ENCODE measurements around the gene DNAJC21. TPM values are rescaled to one million over a fixed set of nuclear protein-coding genes. Genes with fewer than 3 reads are reported as not detected.
A peak's percentile ranks its signal among the peaks of the same experiment; 100 is the strongest.

Gene DNAJC21
- total and polyA plus RNA-seq, 10 of the 15 experiments (the other 5 are each of a cell fraction or from before 2014, with no cell fraction given): 9.2 to 53.5 (median 23.7) TPM

- POLR2A ChIA-PET: interaction anchor here (1.3 to 1.4 kb wide), 2 partner anchors 24 to 49 kb away, joined by 4 read pairs; partner anchors contain the start of gene DNAJC21
- ATAC-seq: peak; percentile 89
- CTCF ChIA-PET: interaction anchor here (1.3 to 3.6 kb wide), 3 partner anchors 20 to 24 kb away, joined by 3 to 22 read pairs (median 7); no protein-coding TSS in a partner anchor
- Histone ChIP-seq H3K4me1 (ENCODE audit: control insufficient read depth, insufficient read depth, low read length) (no peaks in the 10 kb centered on the region), H3K36me3 (ENCODE audit: control insufficient read depth in 2 of 2, insufficient read depth in 2 of 2, low read length in 1 of 2) (no peaks in the 10 kb centered on the region), H3K9ac (ENCODE audit: control insufficient read depth, insufficient read depth, low read length) (no peak overlapping the region), H3K9me3 (replicated peaks; ENCODE audit: control insufficient read depth, insufficient read depth, low read length) (no peaks in the 10 kb centered on the region), H3K4me3 (no peak overlapping the region), H3K79me2 (ENCODE audit: control insufficient read depth, insufficient read depth, low read length) (no peaks in the 10 kb centered on the region), H3K4me2 (ENCODE audit: control insufficient read depth, insufficient read depth) (no peak overlapping the region), H2AFZ (ENCODE audit: control insufficient read depth, low read depth, low read length) (no peak overlapping the region), H3K27me3 (replicated peaks in 1 of 2; ENCODE audit: control insufficient read depth in 2 of 2, insufficient read depth in 2 of 2, low read length in 1 of 2) (no peaks in the 10 kb centered on the region), H4K20me1 (ENCODE audit: control insufficient read depth, insufficient read depth) (no peaks in the 10 kb centered on the region), H3K27ac (ENCODE audit: control insufficient read depth, insufficient read depth) (no peak overlapping the region)
- SMC1A ChIA-PET (ENCODE audit: uncharacterized antibody, unreplicated experiment): interaction anchor here (0.8 to 2.4 kb wide), 4 partner anchors 21 to 55 kb away, joined by 3 to 7 read pairs (median 4); no protein-coding TSS in a partner anchor
- WGBS (ENCODE audit: insufficient coverage, insufficient replicate concordance, low lambda C conversion rate, missing lambda C conversion rate): 27% methylated on average over 4 of the region's 4 CpGs
- intact Hi-C loops (cut with micrococcal nuclease; ENCODE audit: unreplicated experiment) (no loop called here), in situ Hi-C loops (cut with MboI) (no loop called here)
- no TSS peak for BruUV-seq (replicated peaks)
- no peak for DNase-seq (ENCODE audit: low read depth, low spot score)
- RAD21 ChIA-PET (ENCODE audit: unreplicated experiment): interaction anchor here (1.5 to 1.9 kb wide), 3 partner anchors 19 to 24 kb away, joined by 5 to 7 read pairs (median 5); no protein-coding TSS in a partner anchor
- FAIRE-seq: no peak
- TF ChIP-seq NFYB (IDR thresholded peaks at IDR 0.05; ENCODE audit: insufficient read depth, low read depth, low read length): no peak
- TF ChIP-seq IKZF2 (IDR thresholded peaks at IDR 0.05): no peak
- TF ChIP-seq NR2C2 (IDR thresholded peaks at IDR 0.05; ENCODE audit: borderline replicate concordance, control insufficient read depth, insufficient read length, low read depth): no peak
- TF ChIP-seq SUZ12 (IDR thresholded peaks at IDR 0.05; ENCODE audit: unreplicated experiment): no peak
- TF ChIP-seq NFXL1 (IDR thresholded peaks at IDR 0.05; ENCODE audit: borderline replicate concordance): no peak
- TF ChIP-seq RFX5 (IDR thresholded peaks at IDR 0.05; ENCODE audit: low read depth, low read length): no peak
- no peak for TF ChIP-seq ZNF207 (IDR thresholded peaks at IDR 0.05; ENCODE audit: borderline replicate concordance)
- no peak for TF ChIP-seq MTA3 (IDR thresholded peaks at IDR 0.05; ENCODE audit: borderline replicate concordance, low read length)
- no peak for TF ChIP-seq PRDM15 (CRISPR knock-in tag; IDR thresholded peaks at IDR 0.05)
- TF ChIP-seq BMI1 (IDR thresholded peaks at IDR 0.05; ENCODE audit: borderline replicate concordance): no peak
- TF ChIP-seq POLR2AphosphoS2 (IDR thresholded peaks at IDR 0.05; ENCODE audit: low read depth, low read length): no peak
- TF ChIP-seq KLF5 (IDR thresholded peaks at IDR 0.05; ENCODE audit: partially characterized antibody): no peak
- TF ChIP-seq E2F8 (IDR thresholded peaks at IDR 0.05; ENCODE audit: low read depth, partially characterized antibody): no peak
- TF ChIP-seq, protein P1, sequence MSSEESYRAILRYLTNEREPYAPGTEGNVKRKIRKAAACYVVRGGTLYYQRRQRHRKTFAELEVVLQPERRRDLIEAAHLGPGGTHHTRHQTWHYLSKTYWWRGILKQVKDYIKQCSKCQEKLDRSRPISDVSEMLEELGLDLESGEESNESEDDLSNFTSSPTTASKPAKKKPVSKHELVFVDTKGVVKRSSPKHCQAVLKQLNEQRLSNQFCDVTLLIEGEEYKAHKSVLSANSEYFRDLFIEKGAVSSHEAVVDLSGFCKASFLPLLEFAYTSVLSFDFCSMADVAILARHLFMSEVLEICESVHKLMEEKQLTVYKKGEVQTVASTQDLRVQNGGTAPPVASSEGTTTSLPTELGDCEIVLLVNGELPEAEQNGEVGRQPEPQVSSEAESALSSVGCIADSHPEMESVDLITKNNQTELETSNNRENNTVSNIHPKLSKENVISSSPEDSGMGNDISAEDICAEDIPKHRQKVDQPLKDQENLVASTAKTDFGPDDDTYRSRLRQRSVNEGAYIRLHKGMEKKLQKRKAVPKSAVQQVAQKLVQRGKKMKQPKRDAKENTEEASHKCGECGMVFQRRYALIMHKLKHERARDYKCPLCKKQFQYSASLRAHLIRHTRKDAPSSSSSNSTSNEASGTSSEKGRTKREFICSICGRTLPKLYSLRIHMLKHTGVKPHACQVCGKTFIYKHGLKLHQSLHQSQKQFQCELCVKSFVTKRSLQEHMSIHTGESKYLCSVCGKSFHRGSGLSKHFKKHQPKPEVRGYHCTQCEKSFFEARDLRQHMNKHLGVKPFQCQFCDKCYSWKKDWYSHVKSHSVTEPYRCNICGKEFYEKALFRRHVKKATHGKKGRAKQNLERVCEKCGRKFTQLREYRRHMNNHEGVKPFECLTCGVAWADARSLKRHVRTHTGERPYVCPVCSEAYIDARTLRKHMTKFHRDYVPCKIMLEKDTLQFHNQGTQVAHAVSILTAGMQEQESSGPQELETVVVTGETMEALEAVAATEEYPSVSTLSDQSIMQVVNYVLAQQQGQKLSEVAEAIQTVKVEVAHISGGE (CRISPR knock-in tag; IDR thresholded peaks at IDR 0.05): no peak
Measured at GRCh38 chr5:34978681-34979080, 49.3 kb downstream of the DNAJC21 start.
